Lower leg skin (tissue), 4 donors: ENCODE data around the gene RBM4B. TPM values are rescaled to one million over a fixed set of nuclear protein-coding genes. Genes with fewer than 3 reads are reported as not detected.

Experiments
- DNase-seq, 2 donors: peaks; one replicate each; pipeline ENCODE4 v3.0.0-alpha.2; 2019; ENCODE audit warnings: low spot score in 2 of 2
- H3K4me3 ChIP-seq: fragments of 200-600 bp; sonication (generic); 2 replicates; pipeline ENCODE4 v1.5.1; 2017; ENCODE audit warnings: mild to moderate bottlenecking, low read depth; ENCODE audit not compliant: poor library complexity, severe bottlenecking
- CTCF ChIP-seq, 3 donors: fragments of 450-650 bp; IDR thresholded peaks; one replicate each; pipeline ENCODE4 v1.5.1; 2016; ENCODE audit warnings: antibody characterized with exemption in 3 of 3, mild to moderate bottlenecking in 3 of 3, moderate library complexity in 2 of 3
- POLR2A ChIP-seq, 2 donors: fragments of 450-650 bp; IDR thresholded peaks; one replicate each; pipeline ENCODE4 v1.6.1; 2016 to 2017; ENCODE audit warnings: antibody characterized with exemption in 2 of 2, mild to moderate bottlenecking in 1 of 2, moderate library complexity in 1 of 2
- WGBS, 2 donors: methylation state at CpG; one replicate each; pipeline ENCODE4 v1.1.5; 2018; 5-methylcytosine and 5-hydroxymethylcytosine counted together
- intact Hi-C: fragments of 100-400 bp; cut with DNase I; formaldehyde crosslinking; loops from one replicate; pipeline ENCODE4 v1.15.0; 2023; ENCODE audit warnings: low total_unique reads
- total RNA-seq, 4 donors: library from RNA; depleted of rRNA; stranded (reverse); fragments of >200 nt; gene quantifications; one replicate each; pipeline ENCODE4 v1.1.0, GENCODE V29; 2016

The RBM4B gene
- total RNA-seq, 4 donors from 2014 or later, result 8.6 to 18.0 (median 12.2) TPM

GRCh38 chr11:66652651-66653050, 25.0 kb downstream of the RBM4B start:
- H3K4me3 ChIP-seq, result no peak overlapping the region
- 86 to 87% methylated on average over 7 of the region's 7 CpGs for WGBS, 2 donors
- intact Hi-C loops, result no loop called here
- no peak for TF ChIP-seq POLR2A (IDR thresholded peaks at IDR 0.05)
- no peak for TF ChIP-seq CTCF (IDR thresholded peaks at IDR 0.05)
- no peak for DNase-seq

GRCh38 chr11:66651016-66651415, 26.7 kb downstream of the RBM4B start:
- 80 to 82% methylated on average over 2 of the region's 2 CpGs for WGBS, 2 donors
- TF ChIP-seq CTCF (IDR thresholded peaks at IDR 0.05) (no peak), POLR2A (IDR thresholded peaks at IDR 0.05) (no peak)
- DNase-seq, result no peak
- intact Hi-C loops, result no loop called here
- H3K4me3 ChIP-seq, result no peak overlapping the region

GRCh38 chr11:66649903-66650302, 27.8 kb downstream of the RBM4B start:
- no peak for DNase-seq
- TF ChIP-seq CTCF (IDR thresholded peaks at IDR 0.05) (no peak), POLR2A (IDR thresholded peaks at IDR 0.05) (no peak)
- WGBS, 2 donors, result 92 to 93% methylated on average over 5 of the region's 5 CpGs
- intact Hi-C loops, result no loop called here
- H3K4me3 ChIP-seq, result no peak overlapping the region

- DNase-seq, result no peak
- TF ChIP-seq POLR2A (IDR thresholded peaks at IDR 0.05) (no peak), CTCF (IDR thresholded peaks at IDR 0.05) (no peak)
- no peak overlapping the region for H3K4me3 ChIP-seq
- WGBS, 2 donors, result 82 to 84% methylated on average over 4 of the region's 4 CpGs
- intact Hi-C loops, result no loop called here
Observed at GRCh38 chr11:66646828-66647227, 30.9 kb downstream of the RBM4B start.

- intact Hi-C loops, result no loop called here
Observed at GRCh38 chr11:66643745-66644437, 33.8 kb downstream of the RBM4B start.

More at GRCh38 chr11:66643745-66644437, 33.8 kb downstream of the RBM4B start:
- TF ChIP-seq POLR2A (IDR thresholded peaks at IDR 0.05) (no peak), CTCF (IDR thresholded peaks at IDR 0.05) (no peak)
- WGBS, 2 donors, result 84 to 88% methylated on average over 24 of the region's 24 CpGs
- DNase-seq, result no peak
- H3K4me3 ChIP-seq, result no peak overlapping the region
